CD4-positive, alpha-beta T cell treated with Interleukin-12 subunit alpha and Interleukin-12 subunit beta, for 1 hour (primary cell): ENCODE results near the gene KIF18B.
"Not testable (repeated sequence)": the region's sequence is repeated elsewhere in the genome, so short reads cannot be mapped to it uniquely, and the experiment has no call there.

ENCODE experiments used
- DNase-seq: peaks from one replicate; pipeline ENCODE4 v3.0.0-alpha.2; 2020

KIF18B gene

GRCh38 chr17:44968225-44969143 lies 20.9 kb upstream of the KIF18B start, which contains the start of gene C1QL1:
C1QL1 (minus strand) TSS chr17:44968303; CDS start chr17:44968048, 255 bp downstream.
- DNase-seq: peak; percentile 89

- DNase-seq: no peak
These were observed 20.3 kb upstream of the KIF18B start for GRCh38 chr17:44967907-44968224.

- no peak for DNase-seq
These were observed 19.7 kb upstream of the KIF18B start for GRCh38 chr17:44967026-44967906.

DNA sequence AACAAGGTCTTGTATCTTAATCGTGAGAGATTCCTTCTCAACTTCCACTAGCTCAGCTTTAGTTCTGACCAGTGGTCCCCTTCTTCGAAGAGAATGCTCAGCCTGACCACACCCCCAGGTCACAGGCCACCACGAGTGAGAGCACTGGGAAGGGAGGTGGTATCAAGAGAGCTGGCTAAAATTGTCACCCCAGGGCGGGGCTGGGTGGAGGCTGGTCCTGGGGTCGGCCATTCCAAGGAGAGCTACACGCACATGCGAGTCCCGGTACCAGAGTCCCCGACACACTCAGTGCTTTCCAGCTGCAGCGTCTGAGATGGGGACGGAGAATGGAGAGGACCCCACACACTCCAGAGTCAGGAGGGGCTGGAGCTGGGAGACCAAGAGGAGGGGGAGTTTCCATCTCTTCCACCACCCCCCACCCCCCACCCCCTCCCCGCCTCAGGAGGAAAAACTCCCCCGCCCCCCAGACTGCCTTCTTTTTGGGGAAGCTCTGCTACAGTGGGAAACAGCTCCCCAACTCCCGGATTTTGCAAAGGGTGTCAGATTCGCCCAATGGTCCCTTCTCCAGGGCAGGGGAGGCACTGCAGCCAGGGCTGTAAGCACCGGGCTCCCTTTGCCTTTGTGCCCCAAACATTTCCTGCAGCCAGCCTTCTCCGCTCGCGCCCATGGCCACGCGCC lies 18.9 kb upstream of the KIF18B start:
- DNase-seq: no peak

- DNase-seq: no peak
These were observed 18.1 kb upstream of the KIF18B start for GRCh38 chr17:44965481-44966234.

DNA sequence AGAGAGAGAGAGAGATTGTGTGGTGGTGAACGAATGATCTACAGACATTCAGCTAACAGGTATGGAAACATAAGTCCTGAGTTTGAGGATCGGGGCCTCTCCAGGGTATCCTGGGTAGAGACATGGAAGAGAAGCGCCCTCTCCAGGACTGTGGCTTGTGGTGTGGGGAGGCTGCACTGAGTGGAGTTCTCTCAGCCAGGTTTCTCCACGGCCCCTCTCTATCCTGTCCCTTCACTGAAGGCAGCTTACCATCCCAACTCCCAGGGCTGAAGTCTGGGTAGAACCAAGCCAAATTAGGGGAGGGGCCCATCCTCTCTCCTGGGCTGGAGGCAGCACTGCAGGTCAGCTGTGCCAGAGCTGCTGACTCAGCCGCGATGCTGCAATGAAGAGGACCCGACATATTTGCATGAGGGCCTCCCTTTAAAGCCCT lies 14.4 kb upstream of the KIF18B start:
- DNase-seq: no peak

DNA sequence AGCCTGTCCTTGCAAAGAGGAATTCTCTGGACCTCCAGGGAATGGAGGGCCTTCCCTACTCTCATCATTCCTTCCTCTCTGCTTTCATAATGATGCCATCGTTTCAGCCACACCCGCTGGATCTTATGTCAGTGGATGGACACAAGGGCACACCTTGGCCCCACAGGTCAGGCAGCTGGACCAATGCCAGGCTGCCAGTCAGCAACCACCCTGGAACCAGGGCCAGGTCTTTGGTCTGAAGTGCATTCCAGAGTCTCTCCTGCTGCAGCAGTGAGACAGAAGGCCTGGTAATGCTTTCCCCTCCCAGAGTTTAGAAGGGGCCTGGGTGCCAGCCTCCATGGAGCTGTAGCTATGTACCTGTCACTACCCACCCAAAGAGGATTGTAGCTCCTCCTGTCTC lies 13.1 kb upstream of the KIF18B start:
- no peak for DNase-seq

- DNase-seq: no peak
These were observed 12.4 kb upstream of the KIF18B start for GRCh38 chr17:44959821-44960531.

- DNase-seq: no peak
These were observed 9.7 kb upstream of the KIF18B start for GRCh38 chr17:44956998-44957981.

DNA sequence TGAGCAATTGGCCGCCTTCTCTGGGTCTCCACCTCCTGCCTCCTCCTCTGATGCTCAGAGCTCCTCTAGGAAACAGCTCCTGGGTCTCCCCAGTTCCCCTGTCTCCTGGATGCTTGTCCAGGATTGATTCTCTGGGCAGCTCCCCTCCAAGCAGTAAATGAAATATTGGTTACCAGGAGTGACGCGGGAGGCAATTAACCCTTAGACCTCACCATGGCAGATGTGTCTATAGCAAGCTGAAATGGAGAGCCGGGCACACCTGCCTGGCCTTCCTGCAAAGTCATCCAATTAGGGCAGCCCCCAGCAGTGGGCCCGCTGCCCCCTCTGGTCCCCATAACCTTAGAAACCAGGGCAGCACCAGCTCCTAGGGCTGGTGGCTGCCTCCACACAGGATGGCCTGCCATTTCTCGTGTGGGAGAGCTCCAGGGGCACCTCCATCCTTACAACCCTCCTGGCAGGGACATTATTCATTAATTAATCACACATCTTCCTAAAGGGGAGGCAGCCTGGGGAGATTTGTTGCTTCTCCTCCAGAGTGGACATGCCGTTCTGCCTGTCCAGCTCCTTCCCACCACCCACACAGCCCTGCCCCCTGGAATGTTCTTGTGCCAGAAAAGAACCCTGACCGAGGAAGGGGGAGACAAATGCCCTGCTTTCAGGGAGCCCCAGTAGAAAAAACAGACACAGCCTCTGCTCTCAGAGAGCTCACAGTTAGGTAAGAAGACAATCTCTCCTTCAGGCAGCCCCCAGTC lies 8.3 kb upstream of the KIF18B start:
- no peak for DNase-seq

GRCh38 chr17:44952946-44953475 lies 5.4 kb upstream of the KIF18B start:
- DNase-seq: no peak

DNA sequence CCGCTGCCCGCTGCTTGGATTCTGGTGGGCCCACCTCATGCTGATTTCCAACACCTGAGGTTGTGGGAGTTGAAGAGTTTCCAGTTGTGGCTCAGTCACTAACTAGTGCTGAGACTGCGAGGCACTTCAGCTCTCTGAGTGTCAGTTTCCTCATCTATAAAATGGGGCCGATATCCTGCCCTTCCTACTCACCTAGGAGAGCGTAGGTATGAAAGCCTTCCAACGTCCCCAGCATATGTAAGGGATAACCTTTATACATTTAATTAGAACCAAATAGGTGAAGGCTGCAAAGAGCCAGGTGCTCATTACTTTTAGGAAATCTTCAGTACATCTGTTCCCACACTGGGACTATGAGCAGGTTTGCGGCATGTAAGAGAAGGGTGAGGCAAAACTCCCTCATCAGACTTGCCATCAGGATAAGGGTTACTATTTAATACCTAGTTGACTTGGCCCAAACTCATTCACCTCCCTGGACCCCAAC lies 782 bp upstream of the KIF18B start:
- no peak for DNase-seq

DNA sequence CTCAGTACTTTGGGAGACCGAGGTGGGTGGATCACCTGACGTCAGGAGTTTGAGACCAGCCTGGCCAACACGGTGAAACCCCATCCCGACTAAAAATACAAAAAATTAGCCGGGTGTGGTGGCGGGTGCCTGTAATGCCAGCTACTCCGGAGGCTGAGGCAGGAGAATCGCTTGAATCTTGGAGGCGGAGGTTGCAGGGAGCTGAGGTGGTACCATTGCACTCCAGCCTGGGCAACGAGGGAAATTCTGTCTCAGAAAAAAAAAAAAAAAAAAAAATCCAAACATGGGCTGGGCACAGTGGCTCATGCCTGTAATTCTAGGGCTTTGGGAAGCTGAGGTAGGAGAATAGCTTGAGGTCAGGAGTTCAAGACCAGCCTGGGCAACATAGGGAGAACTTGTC lies 1.9 kb downstream of the KIF18B start:
- DNase-seq: not testable (repeated sequence)

GRCh38 chr17:44942456-44942855 lies 5.1 kb downstream of the KIF18B start:
- DNase-seq: no peak

- DNase-seq: peak; percentile 2
These were observed 5.8 kb downstream of the KIF18B start for GRCh38 chr17:44941712-44942331.

DNA sequence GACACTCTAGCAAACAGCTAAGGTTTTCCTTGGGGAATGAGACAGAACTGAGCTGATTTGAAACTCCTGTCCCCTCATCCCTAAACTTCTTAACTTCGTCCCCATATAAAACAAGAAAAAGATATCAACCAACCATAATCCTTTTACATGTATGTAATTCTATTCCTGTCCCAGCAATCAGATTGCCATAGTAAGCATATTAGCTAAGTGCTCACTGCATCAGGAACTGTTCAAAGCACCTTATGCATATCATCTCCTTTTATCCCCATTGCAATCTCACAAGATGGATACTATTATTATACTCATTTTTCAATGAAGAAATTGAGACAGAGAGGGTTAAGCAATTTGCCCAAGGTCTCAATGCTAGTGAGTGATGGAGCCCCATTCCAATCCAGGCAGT lies 6.8 kb downstream of the KIF18B start:
- DNase-seq: no peak

GRCh38 chr17:44940317-44940716 lies 7.3 kb downstream of the KIF18B start:
- DNase-seq: no peak

DNA sequence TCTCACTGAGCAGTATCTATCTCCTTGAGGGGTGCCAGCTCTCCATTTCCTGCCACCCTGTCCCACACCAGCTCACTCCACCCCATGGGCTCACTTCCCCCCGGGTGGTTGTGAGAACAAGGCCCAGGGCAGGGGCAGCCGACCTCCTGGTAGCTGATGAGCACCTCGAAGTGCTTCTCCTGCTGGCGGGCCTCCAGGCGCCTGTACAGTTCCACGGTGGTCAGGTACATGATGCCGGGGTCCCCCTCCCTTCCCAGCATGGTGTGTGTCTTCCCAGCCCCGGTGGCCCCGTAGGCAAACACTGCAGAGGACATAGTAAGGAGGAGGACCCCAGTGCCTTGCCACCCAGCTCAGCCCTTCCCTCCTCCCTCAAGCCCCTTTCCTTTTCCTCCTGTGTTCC lies 12.5 kb downstream of the KIF18B start:
- DNase-seq: no peak

DNA sequence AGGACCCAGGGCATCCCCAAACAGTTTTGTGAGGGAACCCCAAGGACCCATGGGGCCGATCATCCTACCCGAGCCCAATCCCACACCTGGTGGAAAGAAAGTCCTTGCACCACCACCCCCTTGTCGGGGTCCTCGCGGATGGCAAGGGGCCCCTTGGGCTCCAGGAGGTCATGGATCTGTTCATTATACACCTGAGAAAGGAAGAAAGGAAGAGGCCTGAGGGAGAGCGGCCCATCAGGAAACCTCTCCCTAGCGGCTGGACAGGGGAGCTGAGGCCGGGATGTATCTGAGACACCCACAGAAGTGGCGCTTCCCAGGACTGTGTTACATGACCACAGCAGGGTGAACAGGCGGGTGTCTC lies 12.8 kb downstream of the KIF18B start:
- no peak for DNase-seq
